Hypothalamus (tissue), 51 donors: ENCODE results near the gene CDH13.

Source experiments
- DNase-seq, 51 donors: peaks; one replicate each; lab custom pipeline; 2025; lab: John Stamatoyannopoulos, UW

The CDH13 gene

DNA sequence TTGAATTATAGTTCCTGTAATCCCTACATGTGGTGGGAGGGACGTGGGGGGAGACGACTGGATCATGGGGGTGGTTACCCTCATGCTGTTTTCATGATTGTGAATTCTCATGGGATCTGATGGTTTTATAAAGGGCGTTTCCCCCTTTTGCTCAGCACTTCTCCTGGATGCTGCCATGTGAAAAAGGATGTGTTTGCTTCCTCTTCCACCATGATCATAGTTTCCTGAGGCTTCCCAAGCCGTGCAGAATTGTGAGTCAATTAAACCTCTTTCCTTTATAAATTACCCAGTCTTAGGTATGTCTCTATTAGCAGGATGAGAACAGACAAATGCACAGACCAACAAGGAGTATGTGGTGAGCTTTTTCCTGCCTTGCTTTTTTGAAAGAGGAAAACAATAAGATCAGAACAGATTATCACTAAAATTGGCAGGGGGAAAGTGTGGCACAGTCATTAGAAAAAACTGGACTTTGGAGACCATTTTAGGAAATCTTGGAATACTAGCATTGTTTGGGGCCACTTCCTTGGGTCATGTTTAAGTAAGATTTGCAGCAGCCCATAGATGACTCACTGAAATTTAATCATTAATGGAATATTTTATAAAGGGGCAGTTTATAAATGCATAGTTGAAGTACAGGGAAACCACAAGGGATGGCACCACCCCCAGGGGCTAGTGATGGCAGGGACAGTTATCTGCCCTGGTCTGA, 352.8 kb downstream of the CDH13 start:
- no peak for DNase-seq

DNA sequence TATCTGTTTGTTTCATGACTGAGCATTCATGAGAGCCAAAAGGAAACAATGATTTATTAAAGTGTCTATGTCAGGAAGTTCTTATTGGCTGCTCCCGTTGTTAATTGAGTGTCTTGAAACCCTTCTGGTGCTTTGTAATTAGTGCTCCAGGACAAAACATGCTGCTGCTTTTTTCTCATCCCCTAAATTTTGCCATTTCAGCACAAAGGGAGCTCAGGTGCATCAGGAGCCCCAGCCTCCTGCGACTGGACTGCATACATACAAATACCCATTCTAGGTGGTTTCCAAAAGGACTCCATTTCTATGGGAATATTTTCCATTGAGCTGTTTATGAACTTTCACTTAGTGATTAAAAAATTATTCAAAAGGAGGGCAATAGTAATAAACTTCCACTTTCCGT, 354.0 kb downstream of the CDH13 start:
- DNase-seq: no peak

DNA sequence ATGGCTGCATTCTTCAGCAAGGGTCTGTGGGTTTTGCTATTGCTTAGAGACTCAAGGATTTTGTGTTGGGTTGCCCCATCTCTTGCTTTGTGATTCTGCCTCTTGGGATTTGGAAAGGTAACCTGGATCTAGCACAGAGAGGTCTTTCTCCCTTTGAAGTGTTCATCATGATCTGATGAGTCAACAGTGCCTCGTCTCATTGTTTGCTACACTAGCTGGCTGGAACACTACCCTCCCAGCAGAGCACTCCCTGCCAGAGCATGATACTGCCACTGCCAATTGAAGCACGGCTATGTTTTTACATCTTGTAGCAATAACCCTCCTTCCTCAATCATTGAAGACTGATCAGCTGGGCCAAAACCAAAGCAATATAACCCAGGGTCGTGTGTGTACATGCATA, 361.0 kb downstream of the CDH13 start:
- DNase-seq: no peak

DNA sequence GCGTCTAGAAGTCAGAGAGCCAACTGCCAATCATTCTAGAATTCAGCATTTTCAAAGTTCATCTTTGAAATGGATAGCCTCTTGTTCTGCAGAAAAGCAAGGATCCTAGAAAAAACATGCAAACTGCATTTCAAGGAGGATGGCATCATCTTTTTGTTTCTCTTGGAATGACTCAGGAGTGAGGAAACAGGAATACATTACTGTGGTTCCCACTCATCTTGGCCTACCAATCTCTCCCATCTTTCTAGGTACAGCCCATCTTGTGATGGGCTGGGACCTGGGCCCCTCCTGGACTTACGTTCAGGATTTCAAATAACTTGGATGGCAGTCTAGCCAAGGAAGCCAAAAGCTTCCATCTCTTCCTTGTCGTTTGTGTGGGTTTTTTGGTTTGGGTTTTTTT, 363.4 kb downstream of the CDH13 start:
- DNase-seq: no peak

DNA sequence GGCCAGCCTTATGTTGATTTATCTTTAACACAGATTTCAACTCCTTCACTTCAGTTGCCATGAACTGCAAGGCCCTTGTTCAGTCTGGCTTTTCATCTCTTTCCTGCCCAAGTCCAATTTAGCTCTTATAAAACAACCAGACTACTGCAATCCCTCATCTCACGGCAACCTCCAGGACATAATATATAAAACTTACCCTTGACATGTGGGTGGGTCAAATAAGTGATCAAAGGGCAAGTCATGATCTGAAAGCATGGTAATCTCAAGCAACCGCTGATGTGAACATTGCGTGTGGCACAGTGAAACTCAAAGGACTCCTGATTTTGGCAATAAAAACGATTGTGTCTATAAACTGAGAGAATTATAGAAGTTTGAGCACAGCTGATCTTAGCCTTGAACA, 364.6 kb downstream of the CDH13 start:
- no peak for DNase-seq

DNA sequence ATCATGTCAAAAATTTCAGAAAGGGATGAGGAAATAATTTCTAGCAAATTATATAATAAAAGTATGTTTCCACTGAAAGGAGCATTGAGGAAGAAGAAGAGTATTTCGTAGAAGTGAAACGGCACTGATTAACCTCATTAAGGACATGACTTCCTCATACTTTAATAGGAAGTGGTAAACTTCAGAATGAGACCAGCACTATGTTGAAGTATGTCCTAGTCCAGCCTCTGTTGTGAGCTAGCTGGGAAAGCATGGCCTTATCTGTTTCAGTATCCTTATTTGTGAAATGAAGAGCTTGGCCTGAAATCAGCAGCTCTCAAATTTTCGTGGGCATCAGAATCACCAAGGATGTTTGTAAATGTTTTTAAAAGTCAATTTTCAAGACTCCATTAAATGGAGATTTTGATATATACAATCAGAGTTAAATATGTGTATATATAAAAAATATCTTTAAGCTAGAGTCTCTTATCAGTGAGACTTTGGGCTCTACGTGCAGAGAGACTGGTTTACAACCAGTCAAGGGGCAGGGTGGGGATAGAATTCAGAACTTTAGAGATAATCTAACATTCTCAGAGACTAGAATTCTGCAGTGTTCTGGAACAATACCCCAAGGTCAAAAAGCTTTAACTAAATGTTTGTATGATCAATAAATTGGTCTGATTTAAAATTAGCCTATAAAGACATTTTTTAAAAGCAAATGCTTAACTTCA, 365.4 kb downstream of the CDH13 start:
- DNase-seq: no peak

DNA sequence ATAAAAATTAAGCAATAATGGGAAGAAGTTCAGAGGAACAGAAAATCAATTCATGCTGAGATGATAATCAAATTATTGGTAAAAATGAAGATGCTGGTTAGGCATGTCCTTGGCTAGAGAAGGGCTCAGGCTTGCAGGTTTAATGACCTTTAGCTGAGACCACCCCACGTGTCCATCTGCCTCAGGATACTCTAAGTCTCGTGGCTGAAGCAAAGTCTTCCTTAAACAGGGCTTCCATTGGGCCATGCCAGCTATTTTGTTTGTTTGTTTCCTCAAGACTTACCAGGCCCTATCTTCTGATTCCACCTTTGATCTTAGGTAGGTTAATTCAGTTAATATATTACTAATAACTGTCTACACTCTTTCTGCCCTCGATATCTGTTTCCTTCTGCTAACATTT, 366.0 kb downstream of the CDH13 start:
- no peak for DNase-seq

DNA sequence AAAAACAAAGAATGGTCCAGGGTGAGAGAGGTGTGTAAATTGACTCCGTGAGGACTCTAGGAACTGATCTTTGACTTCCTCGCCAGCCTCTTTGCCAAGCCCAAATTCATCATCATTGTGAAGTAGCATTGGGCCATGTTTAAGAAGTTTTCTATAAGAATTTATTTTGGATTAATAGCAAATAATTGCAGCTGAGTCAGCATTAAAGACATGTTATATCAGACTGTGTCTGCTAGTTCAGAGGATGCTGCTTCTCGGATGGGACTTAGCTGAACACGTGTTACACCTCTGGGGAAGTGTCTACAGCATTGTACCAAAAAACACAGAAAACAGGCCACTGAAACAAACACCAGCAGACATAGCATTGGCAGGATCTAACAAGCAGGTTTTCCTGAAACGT, 366.6 kb downstream of the CDH13 start:
- no peak for DNase-seq

DNA sequence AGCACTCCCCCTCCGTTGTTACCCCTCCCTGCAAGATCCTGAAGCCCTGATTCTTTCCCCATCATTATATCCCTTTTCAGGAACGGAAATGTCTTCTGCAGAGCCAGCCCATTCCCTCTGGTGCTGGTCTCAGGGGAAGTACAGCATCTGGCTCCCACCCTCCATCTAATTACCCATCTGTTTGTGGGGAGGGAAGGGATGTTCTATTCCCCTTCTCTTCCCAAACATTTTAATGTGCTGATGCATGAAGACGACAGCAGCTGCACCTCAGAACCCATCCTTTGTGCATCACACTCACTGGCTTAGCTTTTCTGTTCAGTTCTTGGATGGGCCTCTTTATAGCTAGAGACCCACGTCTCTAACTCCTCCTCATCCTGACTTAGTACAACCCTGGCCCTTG, 367.2 kb downstream of the CDH13 start:
- DNase-seq: no peak

DNA sequence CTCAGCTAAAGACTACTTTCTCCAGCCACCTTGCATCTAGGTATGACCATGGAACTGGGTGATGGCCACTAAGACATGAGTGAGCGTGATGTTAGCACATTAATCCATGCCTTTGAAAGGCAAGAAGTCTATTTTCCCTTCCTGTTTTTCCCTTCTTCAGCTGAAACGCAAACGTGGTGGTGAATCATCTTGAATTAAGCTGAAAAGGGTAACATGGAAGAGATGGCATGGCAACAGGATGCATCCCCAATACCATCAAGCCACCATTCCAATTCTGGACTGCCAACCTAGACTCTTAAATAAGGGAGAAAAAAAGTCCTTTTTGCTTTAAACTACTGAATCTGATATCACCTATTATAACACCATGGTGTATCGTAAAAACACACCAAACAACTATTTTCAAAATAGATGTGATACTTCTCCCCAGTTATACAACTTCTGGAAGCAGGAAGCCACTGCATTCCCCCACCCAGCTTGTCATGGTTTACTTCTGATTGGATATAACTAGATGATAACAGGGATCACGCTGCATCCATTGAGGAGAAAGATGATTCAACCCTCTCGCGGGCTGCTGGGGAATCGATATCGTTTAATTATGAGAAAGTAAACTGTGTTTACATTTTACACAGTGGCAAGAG, 368.6 kb downstream of the CDH13 start:
- no peak for DNase-seq

DNA sequence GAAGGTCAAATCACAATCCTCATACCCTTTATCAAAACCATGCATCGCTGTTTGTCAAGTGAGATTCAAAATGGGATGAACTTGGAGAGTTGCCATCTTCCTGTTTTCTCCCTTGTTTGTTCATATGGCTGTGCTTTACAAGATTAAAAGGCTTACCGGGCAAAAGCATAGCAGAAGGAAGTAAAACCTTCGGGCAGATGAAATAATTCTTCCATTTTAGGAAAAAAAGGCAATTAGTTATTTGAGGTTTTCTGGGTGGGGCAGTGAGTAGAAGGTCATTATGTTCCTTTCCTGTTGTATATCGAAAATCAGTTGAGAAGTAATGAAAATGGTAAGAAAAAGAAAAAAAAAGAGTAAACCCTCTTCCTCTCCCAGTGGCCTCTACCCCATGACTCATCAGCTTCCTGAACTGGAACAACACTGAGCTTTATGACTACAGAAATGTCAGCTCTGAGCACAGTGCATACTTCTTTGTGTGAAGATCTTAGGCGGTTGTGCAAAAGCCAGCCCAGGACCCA, 369.2 kb downstream of the CDH13 start:
- no peak for DNase-seq

DNA sequence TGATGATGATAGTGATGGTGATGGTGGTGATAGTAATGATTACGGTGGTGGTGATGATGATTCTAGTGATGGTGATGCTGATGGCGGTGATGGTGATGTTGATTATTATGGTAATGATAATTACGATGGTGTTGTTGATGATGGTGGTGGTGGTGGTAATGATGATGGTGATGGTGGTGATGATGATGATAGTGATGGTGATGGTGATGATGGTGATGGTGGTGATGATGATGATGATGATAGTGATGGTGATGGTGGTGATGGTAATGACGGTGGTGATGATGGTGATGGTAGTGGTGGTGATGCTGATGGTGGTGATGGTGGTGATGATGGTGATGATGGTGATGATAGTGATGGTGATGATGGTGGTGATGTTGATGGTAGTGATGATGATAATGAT, 370.0 kb downstream of the CDH13 start:
- no peak for DNase-seq

DNA sequence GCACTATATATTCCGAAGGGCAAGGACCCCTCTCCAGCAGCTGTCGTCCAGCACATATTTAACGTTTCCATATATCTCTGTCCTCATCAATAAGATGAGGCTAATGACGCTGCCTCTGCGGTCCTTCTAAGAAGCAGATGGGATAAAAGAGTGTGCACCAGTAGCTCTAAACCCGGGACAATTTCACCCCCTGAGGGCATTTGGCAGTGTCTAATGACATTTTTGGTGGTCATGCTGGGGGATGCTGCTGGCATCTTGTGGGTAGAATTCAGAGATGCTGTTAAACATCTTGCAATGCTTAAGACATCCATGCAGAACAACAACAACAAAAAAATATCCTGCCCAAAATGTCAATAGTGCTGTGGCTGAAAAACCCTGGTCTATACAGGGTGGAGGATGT, 372.9 kb downstream of the CDH13 start:
- no peak for DNase-seq

DNA sequence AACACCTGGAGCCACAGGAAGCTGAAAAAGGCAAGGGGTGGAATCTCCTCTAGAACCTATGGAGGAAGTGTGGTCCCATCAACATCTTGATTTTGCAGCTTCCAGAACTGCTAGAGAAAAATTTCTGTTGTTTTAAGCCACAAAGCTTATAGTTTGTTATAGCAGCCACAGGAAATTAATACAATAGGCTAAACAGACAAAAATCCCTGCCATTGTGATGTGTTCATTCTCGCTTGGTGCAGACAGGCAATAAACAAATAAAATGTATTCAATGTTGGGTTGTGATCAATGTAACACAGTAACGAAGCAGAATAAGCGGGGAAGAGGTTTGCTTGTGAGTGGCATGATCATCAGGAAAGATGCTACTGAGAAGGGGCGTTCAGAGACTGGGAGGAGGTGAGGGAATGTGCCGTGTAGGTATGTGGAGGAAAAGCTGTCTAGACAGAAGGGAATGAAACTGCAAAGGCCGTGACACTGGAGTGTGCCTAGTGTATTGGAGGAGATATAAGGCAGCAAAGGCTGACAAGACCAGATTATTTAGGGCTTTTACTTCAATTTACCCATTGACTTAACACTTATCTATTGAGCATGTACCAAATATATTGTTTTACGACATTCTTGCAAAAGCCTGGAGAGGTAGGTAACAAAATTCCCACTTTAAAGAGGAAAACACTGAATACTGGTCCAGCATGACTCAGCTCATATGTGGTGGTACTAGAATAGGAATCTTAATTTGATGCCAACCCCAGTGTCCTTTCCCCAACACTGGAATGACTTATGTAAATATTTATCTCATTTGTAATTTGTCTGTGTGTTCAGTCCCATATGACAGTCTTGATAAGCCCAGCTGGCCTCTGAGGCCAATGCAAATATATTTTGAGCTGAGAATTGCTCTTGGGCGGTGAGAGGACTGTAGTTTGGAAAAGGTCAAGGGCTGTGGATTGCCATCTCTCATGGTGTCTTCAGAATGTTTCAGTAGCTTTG, 375.9 kb downstream of the CDH13 start:
- DNase-seq: no peak

DNA sequence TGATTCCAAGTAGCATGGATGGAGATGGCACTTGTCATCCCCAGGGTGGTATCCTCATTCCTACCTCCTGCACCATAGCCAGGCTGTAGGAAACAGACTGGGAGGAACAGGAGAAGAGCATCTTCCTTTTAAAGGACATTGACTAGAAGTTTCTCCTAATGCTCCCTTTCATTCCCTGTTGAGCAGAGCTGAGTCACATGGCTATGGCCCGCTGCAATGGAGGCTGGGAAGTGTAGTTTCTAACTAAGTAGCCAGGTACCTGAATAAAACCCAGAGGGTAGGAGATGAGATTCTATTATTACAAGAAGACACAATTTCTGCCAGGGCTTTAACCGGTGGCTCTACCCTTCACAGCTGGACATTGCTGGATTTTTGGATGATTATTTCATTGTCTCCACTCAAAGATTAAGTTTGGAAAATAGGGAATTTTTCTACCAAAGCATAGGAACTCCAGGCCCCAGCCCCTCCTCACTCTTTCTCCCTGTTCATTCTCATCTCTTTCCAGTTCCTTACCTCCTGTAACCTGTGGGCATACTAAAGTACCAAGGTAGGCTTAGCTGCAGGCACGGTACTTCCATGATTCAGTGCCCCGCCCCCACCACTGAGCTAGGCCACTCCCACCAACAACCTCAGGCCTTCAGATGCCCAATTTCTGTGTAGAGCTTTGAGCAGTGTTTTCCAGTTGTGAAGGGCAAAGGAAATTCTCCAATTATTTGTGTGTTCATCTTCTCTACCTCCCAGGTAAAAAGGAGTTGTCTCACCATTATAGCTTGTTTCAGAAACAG, 378.3 kb downstream of the CDH13 start:
- DNase-seq: no peak

DNA sequence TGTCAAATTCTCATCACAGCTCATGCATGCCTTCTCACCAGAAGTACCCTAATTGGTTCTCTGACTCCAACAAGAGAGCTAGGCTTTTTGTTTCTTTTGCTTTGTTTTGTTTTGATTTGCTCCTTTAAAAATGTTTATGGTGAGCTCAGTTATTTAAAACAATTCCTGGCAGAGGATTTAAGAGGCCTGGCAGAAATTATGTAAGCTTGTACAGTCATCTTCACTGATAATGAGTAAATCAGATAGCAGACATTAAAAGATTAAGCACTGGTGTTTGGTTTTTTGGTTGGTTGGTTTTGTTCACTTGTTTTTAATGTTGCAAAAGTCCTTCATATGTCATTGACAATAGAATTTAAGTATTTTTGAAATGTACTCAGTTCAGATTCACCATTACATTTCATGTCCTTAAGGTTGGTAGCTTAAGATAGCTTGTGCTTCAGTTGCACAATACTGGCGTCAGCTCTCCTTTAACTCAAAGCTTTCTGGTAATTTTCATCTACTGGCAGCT, 378.9 kb downstream of the CDH13 start:
- no peak for DNase-seq

DNA sequence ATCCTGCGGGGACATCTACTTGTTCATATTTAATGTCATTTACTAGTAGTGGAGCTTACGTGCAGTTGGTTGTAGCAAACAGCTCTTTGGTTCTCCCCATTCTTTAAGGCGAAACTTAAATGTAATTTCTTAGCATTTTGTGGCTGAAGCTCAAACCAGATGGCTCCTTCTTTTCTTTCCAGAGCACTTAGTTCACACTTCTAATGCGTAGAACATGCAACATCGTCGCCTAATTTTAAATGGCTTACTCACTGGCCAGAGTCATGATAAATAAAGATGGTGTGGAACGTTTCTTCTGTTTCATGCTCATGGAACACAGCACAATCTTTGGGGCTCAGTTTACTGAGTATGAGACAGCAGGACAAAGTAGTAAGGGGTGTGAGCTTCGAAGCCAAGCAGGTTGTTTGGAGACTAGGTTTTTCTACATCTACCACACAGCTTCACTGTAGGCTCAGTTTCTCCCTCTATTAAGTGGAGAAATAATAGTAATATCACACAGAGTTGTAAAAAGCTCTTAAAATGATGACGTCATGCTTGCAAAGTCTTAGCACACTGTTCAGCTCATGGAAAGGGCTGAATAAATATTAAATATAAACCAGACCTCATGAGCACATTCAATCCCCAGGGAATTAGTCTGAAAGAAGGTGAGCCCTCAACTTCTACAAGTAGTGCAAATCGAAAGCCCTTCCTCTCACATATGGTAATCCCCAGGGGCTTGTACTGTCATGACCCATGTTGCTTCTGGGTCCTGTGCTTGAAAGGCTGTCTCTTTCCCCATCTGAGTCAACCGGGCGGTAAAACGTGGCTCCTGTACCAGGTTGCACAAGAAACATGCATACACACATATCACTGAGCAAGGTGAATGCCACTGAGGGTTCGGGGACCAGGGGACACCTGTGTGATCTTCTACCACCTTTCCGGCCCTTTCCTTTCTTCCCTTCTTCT, 384.3 kb downstream of the CDH13 start:
- DNase-seq: no peak

DNA sequence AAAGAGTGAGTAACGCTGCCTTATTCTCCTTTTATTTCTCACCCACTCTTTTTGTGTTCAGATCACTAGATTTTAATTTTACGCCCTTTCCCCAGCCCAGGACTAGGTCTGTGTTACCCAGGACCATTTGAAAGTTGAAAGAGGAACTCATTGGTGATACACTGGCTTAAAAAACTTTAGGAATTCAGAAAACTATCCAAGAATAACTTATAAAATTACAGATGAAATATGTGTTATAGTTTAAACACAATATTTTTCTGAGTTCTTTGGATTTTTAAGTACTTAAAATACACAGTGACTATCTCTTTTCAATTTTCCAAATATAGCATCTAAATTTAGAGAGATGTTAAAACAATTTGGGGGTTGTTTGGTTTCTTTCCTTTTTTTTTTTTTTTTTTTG, 385.2 kb downstream of the CDH13 start:
- no peak for DNase-seq

DNA sequence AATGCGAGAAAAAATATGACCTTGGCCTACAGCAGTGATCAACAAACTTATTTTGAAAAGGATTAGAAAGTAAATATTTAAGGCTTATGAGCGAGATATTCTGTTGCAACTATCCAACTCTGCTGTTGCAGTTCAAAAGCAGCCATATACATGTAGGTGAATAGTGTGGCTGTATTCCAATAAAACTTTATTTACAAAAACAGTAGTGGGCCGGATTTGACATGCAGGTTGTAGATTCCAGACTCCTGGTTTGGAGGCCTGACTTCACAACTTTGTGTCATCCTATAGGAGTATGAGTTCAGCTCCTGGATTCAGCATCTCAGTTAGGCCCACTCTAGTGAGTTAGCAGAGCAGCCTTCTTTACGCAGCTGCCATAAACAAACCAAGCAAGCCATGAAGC, 386.3 kb downstream of the CDH13 start:
- no peak for DNase-seq
